Endodermal cell (in vitro differentiated cells): Measurements from ENCODE around the gene NBR1. TPM values are rescaled to one million over a fixed set of nuclear protein-coding genes. Genes with fewer than 3 reads are reported as not detected.

Experiments
- DNase-seq: peaks from one replicate; pipeline ENCODE4 v3.0.0-alpha.2; 2017
- H3K27ac ChIP-seq: 2 replicates; pipeline ENCODE4 v1.5.1; 2013; ENCODE audit warnings: mild to moderate bottlenecking, low read depth, low read length, moderate library complexity
- H3K27me3 ChIP-seq: 2 replicates; pipeline ENCODE4 v1.6.1; 2013; ENCODE audit warnings: mild to moderate bottlenecking, low read length, moderate library complexity; ENCODE audit not compliant: insufficient read depth, control insufficient read depth, poor library complexity, severe bottlenecking
- H3K36me3 ChIP-seq: 2 replicates; pipeline ENCODE4 v1.7.0; 2013; ENCODE audit warnings: mild to moderate bottlenecking, low read length, moderate library complexity; ENCODE audit not compliant: control insufficient read depth, insufficient read depth
- H3K4me1 ChIP-seq: one replicate; pipeline ENCODE4 v1.7.0; 2013; ENCODE audit warnings: low read length; ENCODE audit not compliant: control insufficient read depth, insufficient read depth
- H3K4me3 ChIP-seq: 2 replicates; pipeline ENCODE4 v1.5.1; 2013; ENCODE audit warnings: mild to moderate bottlenecking, low read length, moderate library complexity
- H3K9ac ChIP-seq: 2 replicates; pipeline ENCODE4 v1.6.1; 2013; ENCODE audit warnings: mild to moderate bottlenecking, low read length, moderate library complexity; ENCODE audit not compliant: poor library complexity, severe bottlenecking; ENCODE audit errors: extremely low read depth
- H3K9me3 ChIP-seq: 2 replicates; pipeline ENCODE4 v1.6.1; 2013; ENCODE audit warnings: mild to moderate bottlenecking, low read length, moderate library complexity; ENCODE audit not compliant: control insufficient read depth
- H3K27ac Mint-ChIP-seq: 2 replicates; pipeline ENCODE4 v1.8.0; 2020; ENCODE audit warnings: mixed read lengths
- H3K27me3 Mint-ChIP-seq: 2 replicates; pipeline ENCODE4 v1.8.0; 2021; ENCODE audit warnings: mild to moderate bottlenecking, mixed read lengths; ENCODE audit not compliant: insufficient read depth
- H3K36me3 Mint-ChIP-seq: 2 replicates; pipeline ENCODE4 v1.8.0; 2020; ENCODE audit warnings: low read depth, mixed read lengths
- H3K4me1 Mint-ChIP-seq: 2 replicates; pipeline ENCODE4 v1.8.0; 2020; ENCODE audit warnings: mixed read lengths
- H3K4me3 Mint-ChIP-seq: 2 replicates; pipeline ENCODE4 v1.8.0; 2020; ENCODE audit warnings: mild to moderate bottlenecking, moderate library complexity, mixed read lengths
- H3K9me3 Mint-ChIP-seq: 2 replicates; pipeline ENCODE4 v1.8.0; 2020; ENCODE audit warnings: mild to moderate bottlenecking, mixed read lengths
- CTCF ChIP-seq: fragments of 200-600 bp; sonication (generic); conservative IDR thresholded peaks from 2 replicates; pipeline ENCODE4 v1.5.0; 2021; ENCODE audit warnings: antibody characterized with exemption, mild to moderate bottlenecking
- WGBS, 2 experiments: methylation state at CpG; one replicate each; pipeline versions ENCODE4 v1.1.5 to v1.1.7; 2013; ENCODE audit warnings: missing lambda C conversion rate in 2 of 2, mixed read lengths in 1 of 2; ENCODE audit not compliant: insufficient coverage in 1 of 2, insufficient read length in 1 of 2; 5-methylcytosine and 5-hydroxymethylcytosine counted together
- total RNA-seq, 2 donors: library from RNA; stranded (reverse); fragmentation: NEBNext Ultra II Directional in 1 of 2; extraction: Animal tissue kit (Norgen Biotek cat#: 25700) in 1 of 2; gene quantifications; 2 replicates in 1 of 2; 3 replicates in 1 of 2; pipeline ENCODE4 v1.2.1, GENCODE V29; 2021

The NBR1 gene
- total RNA-seq, 2 donors from 2014 or later = 53.2 to 55.7 TPM

DNA sequence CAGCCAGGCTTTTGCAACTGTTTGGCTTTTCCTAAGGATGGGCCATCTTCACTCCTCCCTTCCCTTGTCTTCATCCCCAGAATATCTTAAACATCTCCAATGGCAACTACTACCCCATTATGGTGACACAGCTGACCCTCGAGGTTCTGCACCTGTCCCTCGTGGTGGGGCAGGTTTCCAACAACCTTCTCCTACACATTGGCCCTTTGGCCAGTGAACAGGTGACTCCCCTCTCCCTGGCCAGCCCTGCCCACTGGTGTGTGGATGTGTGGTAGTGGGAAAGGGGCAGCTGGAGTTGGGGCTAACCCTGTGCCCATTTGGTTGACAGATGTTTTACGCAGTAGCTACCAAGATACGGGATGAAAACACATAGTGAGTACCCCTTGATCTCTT is 45.4 kb downstream of the NBR1 start:
- H3K9ac ChIP-seq = no peak overlapping the region
- H3K4me1 ChIP-seq = peaks cover 16% of the 10 kb centered on the region
- no peak for TF ChIP-seq CTCF
- Mint-ChIP-seq H3K4me1 (peaks cover 18% of the 10 kb centered on the region), H3K4me3 (no peak overlapping the region), H3K36me3 (peaks cover 36% of the 10 kb centered on the region), H3K9me3 (no peaks in the 10 kb centered on the region), H3K27ac (no peak overlapping the region), H3K27me3 (no peaks in the 10 kb centered on the region)
- peaks cover 32% of the 10 kb centered on the region for H3K36me3 ChIP-seq
- no peak overlapping the region for H3K27ac ChIP-seq
- H3K4me3 ChIP-seq = no peak overlapping the region
- no peak for DNase-seq
- H3K27me3 ChIP-seq = no peaks in the 10 kb centered on the region
- H3K9me3 ChIP-seq = no peaks in the 10 kb centered on the region
- 91 to 98% methylated on average over 4 of the region's 4 CpGs for WGBS, 2 experiments

- Mint-ChIP-seq H3K27ac (no peak overlapping the region), H3K9me3 (no peaks in the 10 kb centered on the region), H3K27me3 (no peaks in the 10 kb centered on the region), H3K4me3 (no peak overlapping the region), H3K36me3 (peaks cover 36% of the 10 kb centered on the region), H3K4me1 (peaks cover 17% of the 10 kb centered on the region)
- 85 to 93% methylated on average over 3 to 4 of the region's 4 CpGs for WGBS, 2 experiments
- Histone ChIP-seq H3K36me3 (peaks cover 32% of the 10 kb centered on the region), H3K27me3 (no peaks in the 10 kb centered on the region), H3K9ac (no peak overlapping the region), H3K27ac (no peak overlapping the region), H3K4me3 (no peak overlapping the region), H3K9me3 (no peaks in the 10 kb centered on the region), H3K4me1 (peaks cover 16% of the 10 kb centered on the region)
- TF ChIP-seq CTCF = no peak
- no peak for DNase-seq
Measured at GRCh38 chr17:43216762-43217613, 46.0 kb downstream of the NBR1 start.

- no peak overlapping the region for H3K27ac ChIP-seq
- H3K27ac Mint-ChIP-seq = no peak overlapping the region
- no peak overlapping the region for H3K4me3 ChIP-seq
- no peaks in the 10 kb centered on the region for H3K27me3 ChIP-seq
- peaks cover 36% of the 10 kb centered on the region for H3K36me3 Mint-ChIP-seq
- no peak overlapping the region for H3K4me3 Mint-ChIP-seq
- H3K36me3 ChIP-seq = peaks cover 32% of the 10 kb centered on the region
- H3K4me1 ChIP-seq = peaks cover 16% of the 10 kb centered on the region
- no peak overlapping the region for H3K9ac ChIP-seq
- no peaks in the 10 kb centered on the region for H3K9me3 Mint-ChIP-seq
- no peak for TF ChIP-seq CTCF
- H3K4me1 Mint-ChIP-seq = peaks cover 10% of the 10 kb centered on the region
- no peak for DNase-seq
- H3K27me3 Mint-ChIP-seq = no peaks in the 10 kb centered on the region
- 95% methylated on average over 2 of the region's 2 CpGs; no CpG with 5 or more reads in 1 of the 2 experiments for WGBS, 2 experiments
- H3K9me3 ChIP-seq = no peaks in the 10 kb centered on the region
Measured at GRCh38 chr17:43217614-43218087, 46.6 kb downstream of the NBR1 start.
